HL-60/S4 treated with retinoic acid at 250 ng/mL for 4 days and 3 days (cell line): ENCODE results near the gene LRRC73.

Source experiments
- in situ Hi-C: fragments of 300-500 bp; cut with MboI; formaldehyde crosslinking; loops from 2 replicates; pipeline ENCODE4 v1.7.0; 2022; ENCODE audit warnings: low sequenced_read_pairs

The LRRC73 gene

GRCh38 chr6:43494321-43494720, 15.8 kb downstream of the LRRC73 start:
- in situ Hi-C loops: loop anchor here (25.0 kb wide), 1 partner anchor 232 kb away; no protein-coding TSS in a partner anchor

GRCh38 chr6:43493833-43494232, 16.3 kb downstream of the LRRC73 start:
- in situ Hi-C loops: loop anchor here (25.0 kb wide), 1 partner anchor 232 kb away; no protein-coding TSS in a partner anchor

- in situ Hi-C loops: loop anchor here (25.0 kb wide), 1 partner anchor 231 kb away; no protein-coding TSS in a partner anchor
Measured at GRCh38 chr6:43493230-43493629, 16.9 kb downstream of the LRRC73 start.

GRCh38 chr6:43492673-43493072, 17.5 kb downstream of the LRRC73 start:
- in situ Hi-C loops: loop anchor here (25.0 kb wide), 1 partner anchor 230 kb away; no protein-coding TSS in a partner anchor

- in situ Hi-C loops: loop anchor here (25.0 kb wide), 1 partner anchor 230 kb away; no protein-coding TSS in a partner anchor
Measured at GRCh38 chr6:43491750-43492661, 18.1 kb downstream of the LRRC73 start.

- in situ Hi-C loops: loop anchor here (25.0 kb wide), 1 partner anchor 228 kb away; no protein-coding TSS in a partner anchor
Measured at GRCh38 chr6:43490523-43490939, 19.6 kb downstream of the LRRC73 start.

- in situ Hi-C loops: loop anchor here (25.0 kb wide), 1 partner anchor 227 kb away; no protein-coding TSS in a partner anchor
Measured at GRCh38 chr6:43489277-43490072, 20.7 kb downstream of the LRRC73 start.

GRCh38 chr6:43488667-43489276, 21.4 kb downstream of the LRRC73 start:
- in situ Hi-C loops: loop anchor here (25.0 kb wide), 1 partner anchor 226 kb away; no protein-coding TSS in a partner anchor

- in situ Hi-C loops: loop anchor here (25.0 kb wide), 1 partner anchor 219 kb away; no protein-coding TSS in a partner anchor
Measured at GRCh38 chr6:43481591-43482236, 28.4 kb downstream of the LRRC73 start.

- in situ Hi-C loops: loop anchor here (25.0 kb wide), 1 partner anchor 219 kb away; no protein-coding TSS in a partner anchor
Measured at GRCh38 chr6:43481075-43481474, 29.1 kb downstream of the LRRC73 start.

GRCh38 chr6:43478008-43478372, 32.2 kb downstream of the LRRC73 start:
- in situ Hi-C loops: loop anchor here (25.0 kb wide), 1 partner anchor 216 kb away; no protein-coding TSS in a partner anchor

GRCh38 chr6:43477235-43478007, 32.7 kb downstream of the LRRC73 start, which contains the start of gene TJAP1:
Gene TJAP1, plus strand, starts transcription at chr6:43477570. Its CDS starts 21,432 bp downstream, at chr6:43499002.
- in situ Hi-C loops: loop anchor here (25.0 kb wide), 1 partner anchor 215 kb away; no protein-coding TSS in a partner anchor

- in situ Hi-C loops: loop anchor here (25.0 kb wide), 1 partner anchor 214 kb away; no protein-coding TSS in a partner anchor
Measured at GRCh38 chr6:43476746-43477145, 33.4 kb downstream of the LRRC73 start.

- in situ Hi-C loops: loop anchor here (25.0 kb wide), 1 partner anchor 213 kb away; no protein-coding TSS in a partner anchor
Measured at GRCh38 chr6:43475516-43475915, 34.6 kb downstream of the LRRC73 start.

GRCh38 chr6:43472515-43472914, 37.6 kb downstream of the LRRC73 start:
- in situ Hi-C loops: no loop called here

- in situ Hi-C loops: no loop called here
Measured at GRCh38 chr6:43471399-43471798, 38.7 kb downstream of the LRRC73 start.

GRCh38 chr6:43469947-43470346, 40.2 kb downstream of the LRRC73 start:
- in situ Hi-C loops: no loop called here

- in situ Hi-C loops: no loop called here
Measured at GRCh38 chr6:43468748-43469681, 41.1 kb downstream of the LRRC73 start.
